HS-27A (cell line): ENCODE measurements around the gene ESR1.
"Not testable (repeated sequence)": the region's sequence is repeated elsewhere in the genome, so short reads cannot be mapped to it uniquely, and the experiment has no call there.

Experiments
- DNase-seq: peaks from one replicate; pipeline ENCODE4 v3.0.0-alpha.2; 2012; ENCODE audit warnings: low read depth, missing footprints

ESR1 gene

GRCh38 chr6:151813858-151814257 is 6.4 kb downstream of the ESR1 start:
- no peak for DNase-seq

GRCh38 chr6:151814614-151815013 is 7.1 kb downstream of the ESR1 start:
- no peak for DNase-seq

DNA sequence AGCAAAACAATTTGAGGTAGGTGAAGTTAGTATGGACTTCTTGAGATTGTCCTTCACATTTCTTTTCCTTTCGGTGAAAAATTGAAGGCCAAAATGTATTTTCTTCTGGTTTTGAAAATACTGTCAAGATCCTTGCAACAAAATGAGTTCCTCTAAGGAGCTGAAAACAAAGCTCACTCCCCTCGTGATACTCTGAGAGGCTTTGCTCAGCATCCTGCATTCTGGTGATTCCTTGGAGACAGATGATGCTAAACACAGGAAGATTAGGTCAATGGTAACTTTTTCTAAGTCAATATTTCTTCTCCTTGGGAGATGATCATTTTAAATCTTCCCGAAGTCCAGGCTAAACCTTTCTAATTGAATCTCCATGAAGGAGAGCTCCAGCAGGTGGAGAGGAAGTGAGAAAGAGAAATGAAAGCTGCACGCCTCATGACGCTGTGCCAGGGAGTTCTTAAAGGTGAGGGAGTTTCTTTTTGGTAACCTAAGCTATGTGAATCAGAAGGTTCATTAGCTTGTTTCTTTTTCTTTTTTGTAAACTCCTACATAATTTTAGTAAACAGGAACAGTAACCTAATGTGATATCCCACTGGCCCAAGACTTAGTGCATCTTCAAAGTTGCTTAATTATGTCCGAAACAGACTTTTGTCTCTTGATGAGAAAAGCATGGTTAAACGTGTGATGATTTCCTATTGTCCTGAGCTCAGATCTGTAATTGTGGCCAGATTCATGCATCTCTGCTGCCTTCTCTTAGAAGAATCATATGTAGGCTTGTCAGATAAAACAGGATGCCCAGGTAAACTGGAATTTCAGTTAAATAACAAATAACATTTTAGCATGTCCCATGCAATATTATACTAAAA is 15.0 kb downstream of the ESR1 start:
- DNase-seq, result no peak

DNA sequence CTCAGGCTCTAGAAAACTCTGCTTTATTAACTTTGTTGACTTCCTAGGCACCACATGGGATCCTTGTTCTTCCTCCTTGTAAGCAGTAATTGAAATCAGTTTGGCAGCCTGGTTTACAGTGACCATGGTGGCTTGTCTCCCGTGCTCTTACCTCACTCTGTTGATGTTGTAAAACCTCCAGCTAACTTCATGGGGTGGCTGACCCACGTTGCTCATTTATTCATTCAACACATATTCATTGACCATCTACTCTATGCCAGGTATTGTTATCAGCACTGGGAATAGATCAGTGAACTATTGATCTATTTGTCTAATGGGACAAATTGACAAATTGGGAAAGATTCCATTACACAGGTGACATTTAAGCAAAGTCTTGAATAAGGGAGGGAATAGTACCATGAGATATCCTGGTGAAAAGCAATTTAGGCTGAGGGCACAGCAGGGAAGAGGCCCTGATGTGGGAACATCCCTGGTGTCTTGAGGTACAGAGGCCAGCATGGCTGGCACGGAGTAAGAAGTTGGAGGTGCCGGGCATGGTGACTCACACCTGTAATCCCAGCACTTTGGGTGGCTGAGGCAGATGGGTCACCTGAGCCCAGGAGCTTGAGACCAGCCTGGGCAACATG is 19.1 kb downstream of the ESR1 start:
- DNase-seq, result no peak

DNA sequence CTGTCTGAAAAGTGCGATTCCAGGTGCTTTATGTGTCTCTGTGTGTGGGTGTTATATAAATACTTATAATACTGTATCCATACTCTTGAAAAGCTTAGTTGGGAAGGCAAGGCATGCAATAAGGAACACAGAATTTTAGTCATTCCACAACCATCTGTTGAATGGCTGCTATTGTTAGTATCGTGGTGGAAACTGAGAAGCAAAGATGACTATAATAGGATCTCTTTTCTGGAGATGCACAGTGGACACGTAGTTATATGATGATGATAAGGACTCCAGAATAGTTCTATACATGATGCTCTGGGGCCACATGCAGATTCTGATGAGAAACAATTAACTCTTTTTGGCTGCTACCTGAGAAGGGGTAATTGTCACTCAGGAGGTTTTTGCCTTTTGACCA is 25.2 kb downstream of the ESR1 start:
- DNase-seq, result no peak

DNA sequence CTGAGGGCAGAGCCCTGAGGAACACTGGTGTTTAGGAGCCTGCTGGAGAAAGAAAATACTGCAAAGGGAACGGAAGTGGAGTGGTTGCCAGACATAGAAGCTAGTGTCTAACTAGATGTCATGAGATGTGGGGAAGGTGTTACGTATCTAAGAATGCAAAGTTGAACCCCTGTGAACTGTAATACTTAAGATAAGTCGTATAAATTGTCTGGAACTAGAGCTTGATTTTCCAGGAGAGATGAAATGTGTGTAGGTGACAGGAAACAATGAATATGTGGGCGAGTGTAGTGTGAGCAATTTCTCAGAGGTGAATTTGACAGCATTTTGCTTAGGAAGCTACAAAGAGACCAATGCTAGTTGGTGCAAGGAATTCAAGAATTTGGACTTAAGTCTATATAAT is 27.9 kb downstream of the ESR1 start:
- no peak for DNase-seq

- no peak for DNase-seq
Observed at GRCh38 chr6:151837223-151837622, 29.7 kb downstream of the ESR1 start.

GRCh38 chr6:151842816-151843215 is 35.3 kb downstream of the ESR1 start:
- no peak for DNase-seq

DNA sequence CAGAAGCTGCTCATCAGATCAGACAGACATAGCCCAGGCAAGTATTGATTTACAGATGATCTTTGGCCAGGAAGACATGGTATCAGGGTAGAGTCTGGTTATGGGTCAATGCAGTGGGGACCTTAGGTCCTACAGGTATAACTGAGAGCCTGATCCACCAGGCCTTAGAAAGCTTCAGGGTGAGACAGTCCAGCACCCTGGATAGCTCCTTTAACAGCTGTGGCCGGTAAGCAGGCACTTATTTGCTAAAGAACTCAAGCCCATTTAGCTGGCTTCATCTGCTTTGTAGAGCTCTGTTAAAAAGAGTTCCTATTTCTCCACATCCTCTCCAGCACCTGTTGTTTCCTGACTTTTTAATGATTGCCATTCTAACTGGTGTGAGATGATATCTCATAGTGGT is 39.6 kb downstream of the ESR1 start:
- peak; percentile 17 for DNase-seq

GRCh38 chr6:151850479-151851003 is 43.1 kb downstream of the ESR1 start:
- no peak for DNase-seq

DNA sequence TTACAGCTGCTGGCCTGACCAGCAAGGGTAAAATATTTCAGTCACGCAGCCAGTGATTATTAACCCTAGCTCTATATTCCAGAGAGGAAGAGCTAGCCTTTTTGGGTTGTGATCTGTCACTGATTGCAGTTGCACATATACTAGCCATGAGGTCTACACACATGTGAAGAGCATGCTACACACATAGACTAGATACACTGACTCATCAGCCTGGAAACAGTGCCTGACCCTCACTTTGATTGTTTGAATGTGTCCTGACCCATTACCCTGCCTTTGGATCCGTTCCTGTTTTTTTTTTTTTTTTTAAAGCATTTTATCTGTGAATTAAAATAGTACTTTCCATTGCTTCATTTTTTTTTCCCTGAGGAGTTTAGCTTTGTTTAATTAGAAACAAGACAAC is 50.8 kb downstream of the ESR1 start:
- DNase-seq, result no peak

- DNase-seq, result no peak
Observed at GRCh38 chr6:151862461-151862860, 55.0 kb downstream of the ESR1 start.

DNA sequence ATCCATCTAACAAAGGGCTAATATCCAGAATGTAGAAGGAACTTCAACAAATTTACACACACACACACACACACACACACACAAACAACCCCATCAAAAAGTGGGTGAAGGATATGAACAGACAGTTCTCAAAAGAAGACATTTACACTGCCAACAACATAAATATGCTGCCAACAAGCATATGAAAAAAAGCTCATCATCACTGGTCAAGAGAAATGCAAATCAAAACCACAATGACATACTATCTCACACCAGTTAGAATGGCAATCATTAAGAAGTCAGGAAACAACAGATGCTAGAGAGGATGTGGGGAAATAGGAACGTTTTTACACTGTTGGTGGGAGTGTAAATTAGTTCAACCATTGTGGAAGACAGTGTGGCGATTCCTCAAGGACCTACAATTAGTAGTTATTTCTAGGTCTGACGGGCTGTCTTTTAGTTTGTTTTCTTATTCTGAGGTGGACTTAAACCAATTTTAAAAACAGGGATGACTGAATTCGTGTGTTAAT is 59.9 kb downstream of the ESR1 start:
- not testable (repeated sequence) for DNase-seq

DNA sequence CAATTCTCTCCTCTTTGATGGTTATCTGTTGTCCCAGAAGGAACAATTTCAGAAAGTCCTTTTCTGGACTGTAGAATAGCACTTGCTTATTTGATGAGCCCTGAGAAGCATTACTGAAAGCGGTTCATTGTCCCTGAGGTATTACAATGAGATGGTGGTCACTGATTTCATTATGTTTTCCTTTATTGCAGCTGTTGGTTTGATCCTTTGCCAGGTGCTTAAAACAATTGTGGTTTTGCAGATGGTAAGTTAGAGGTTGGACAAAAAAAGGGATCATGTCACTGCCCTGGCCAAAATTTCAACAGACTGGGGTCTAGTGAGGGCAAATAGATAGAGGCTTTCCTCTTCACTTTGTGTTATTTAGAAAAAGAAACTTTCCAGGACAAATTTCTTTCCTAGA is 61.9 kb downstream of the ESR1 start:
- no peak for DNase-seq

- DNase-seq, result no peak
Observed at GRCh38 chr6:151869787-151870186, 62.3 kb downstream of the ESR1 start.

DNA sequence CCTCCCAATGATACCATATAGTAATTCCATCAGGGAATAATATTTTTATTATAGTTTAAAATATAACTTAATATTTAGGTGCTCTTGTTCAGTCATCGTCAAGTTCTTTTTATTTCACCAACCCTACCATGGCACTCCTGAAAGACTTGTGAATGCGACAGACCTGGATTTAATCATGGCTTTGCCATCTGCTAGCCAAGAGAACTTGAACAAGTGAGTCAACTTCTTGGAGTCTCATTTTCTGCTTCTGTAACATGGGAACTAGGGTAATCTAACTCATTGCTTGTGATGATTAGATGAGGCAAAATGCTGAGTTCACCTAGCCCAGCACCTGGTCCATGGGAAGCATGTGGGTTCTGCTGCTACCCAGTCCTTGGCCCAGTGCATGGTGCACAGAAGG is 62.9 kb downstream of the ESR1 start:
- no peak for DNase-seq

GRCh38 chr6:151875524-151875923 is 68.0 kb downstream of the ESR1 start:
- no peak for DNase-seq

- DNase-seq, result no peak
Observed at GRCh38 chr6:151876122-151876521, 68.6 kb downstream of the ESR1 start.

DNA sequence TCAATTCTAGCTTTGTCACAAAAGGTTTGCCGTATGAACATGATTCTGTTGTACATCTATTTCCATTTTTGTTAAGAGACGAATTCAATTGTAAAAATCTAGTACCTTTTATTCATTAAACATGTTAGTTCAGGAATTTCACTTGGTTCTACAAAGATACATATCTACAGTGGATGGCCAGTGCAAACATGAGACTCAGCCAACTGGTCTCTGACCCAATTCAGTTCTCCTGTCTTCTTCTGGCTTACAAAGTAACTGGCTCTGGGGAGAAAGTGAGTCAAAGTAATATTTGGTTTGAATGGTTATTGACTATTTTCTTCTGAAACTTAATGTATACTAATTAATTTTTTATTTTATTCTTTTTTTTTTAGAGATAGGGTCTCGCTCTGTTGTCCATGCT is 70.0 kb downstream of the ESR1 start:
- no peak for DNase-seq

DNA sequence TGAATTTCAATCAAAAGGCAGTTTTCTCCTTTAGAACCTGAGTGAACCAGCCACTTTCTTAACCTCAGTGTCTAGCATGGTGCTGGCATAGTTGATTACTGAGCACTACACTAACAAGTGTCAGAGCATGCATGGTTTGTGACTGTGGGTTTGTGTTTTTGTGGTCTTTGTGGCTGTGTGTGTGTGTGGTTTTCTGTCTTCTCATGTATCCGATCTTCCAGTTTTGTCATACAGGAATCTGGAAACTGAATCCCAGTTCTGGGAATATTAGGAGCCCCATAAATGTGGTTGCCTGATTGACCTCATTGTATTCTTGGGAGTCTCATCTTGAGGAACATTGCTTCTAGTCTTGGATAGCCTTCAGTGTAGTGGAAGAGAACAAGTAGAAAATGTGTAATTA is 73.7 kb downstream of the ESR1 start:
- DNase-seq, result no peak

DNA sequence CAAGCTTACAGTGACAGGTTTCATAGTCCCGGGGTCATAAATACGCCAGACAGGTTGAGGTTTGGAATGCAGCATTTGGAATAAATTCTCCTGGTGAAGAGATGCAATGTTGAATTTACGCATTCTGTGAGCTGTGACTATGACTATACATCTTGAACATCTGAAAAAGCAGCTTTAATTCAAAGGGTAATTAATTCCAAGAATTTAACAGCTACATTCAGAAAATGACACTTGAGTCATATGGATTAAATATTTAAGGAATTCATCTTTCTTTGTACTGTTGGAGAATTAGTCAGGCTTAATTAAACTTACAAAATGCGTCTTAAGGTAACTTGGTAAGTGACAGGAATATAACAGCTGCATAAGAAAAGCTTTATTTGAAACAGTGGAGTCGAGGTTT is 74.7 kb downstream of the ESR1 start:
- DNase-seq, result no peak

GRCh38 chr6:151885234-151885633 is 77.8 kb downstream of the ESR1 start:
- no peak for DNase-seq

DNA sequence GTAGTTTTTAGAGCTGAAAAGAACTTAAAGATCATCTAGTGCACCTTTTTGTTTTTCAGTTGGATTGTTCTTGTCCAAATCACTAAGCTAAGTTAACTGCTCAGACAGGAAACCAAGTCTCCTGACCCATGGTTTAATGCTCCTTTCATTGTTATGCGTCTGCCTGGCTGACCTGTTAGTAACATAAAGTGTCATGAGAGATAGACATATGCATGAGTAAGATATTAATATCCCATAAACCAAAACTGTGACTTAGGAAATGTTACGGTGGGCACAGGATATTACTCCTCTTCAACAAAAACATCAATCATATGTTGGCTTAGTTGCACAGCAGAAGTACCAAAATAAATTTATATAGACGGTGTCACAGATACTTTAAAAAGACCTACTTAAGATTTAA is 84.0 kb downstream of the ESR1 start:
- no peak for DNase-seq
